ENCODE data around the gene SUMO1. TPM values are rescaled to one million over a fixed set of nuclear protein-coding genes. Genes with fewer than 3 reads are reported as not detected.

The SUMO1 gene
- total and polyA plus RNA-seq, 2 donors (not counting 1 experiment from before 2014, with no cell fraction given): 15.6 to 60.0 TPM

GRCh38 chr2:202237787-202238233, 587 bp downstream of the SUMO1 start:
- ChIA-PET POLR2A (interaction anchor here (0.7 kb wide), 1 partner anchor 29 kb away, joined by 3 read pairs; no protein-coding TSS in a partner anchor), CTCF (no interaction called here)
- peaks cover 65% of the 10 kb centered on the region for H3K79me2 ChIP-seq (ENCODE audit: control insufficient read depth, insufficient read depth, low read length)
- no peaks in the 10 kb centered on the region for H3K27me3 ChIP-seq (replicated peaks in 1 of 4; ENCODE audit: control extremely low read depth in 1 of 4, control insufficient read depth in 3 of 4, insufficient read depth in 4 of 4, low read length in 3 of 4)
- peak overlapping the region; percentile 96 for H3K4me3 Mint-ChIP-seq
- H3K36me3 ChIP-seq (replicated peaks in 1 of 2; ENCODE audit: control extremely low read depth in 1 of 2, control insufficient read depth in 1 of 2, extremely low read depth in 1 of 2, insufficient read depth in 2 of 2, low read length in 1 of 2): no peaks in the 10 kb centered on the region
- ATAC-seq (ENCODE audit: low read depth): peak; percentile 39
- H3K4me1 ChIP-seq (ENCODE audit: control insufficient read depth in 2 of 2, insufficient read depth in 2 of 2, low read length in 2 of 2): peaks cover 14 to 21% of the 10 kb centered on the region in 2 donors
- H3K9me3 Mint-ChIP-seq (ENCODE audit: insufficient read depth): no peaks in the 10 kb centered on the region
- H3K27me3 Mint-ChIP-seq: no peaks in the 10 kb centered on the region
- no peaks in the 10 kb centered on the region for H3K9me3 ChIP-seq (ENCODE audit: control extremely low read depth in 1 of 3, control insufficient read depth in 2 of 3, insufficient read depth in 1 of 3, low read length in 2 of 3)
- H4K20me1 ChIP-seq (ENCODE audit: control insufficient read depth, insufficient read depth, low read length, poor library complexity, severe bottlenecking): peaks cover 15% of the 10 kb centered on the region
- no peak for TF ChIP-seq EZH2 (IDR thresholded peaks at IDR 0.05; ENCODE audit: borderline replicate concordance, insufficient read depth, low read depth, low read length, poor library complexity, severe bottlenecking)
- TF ChIP-seq CTCF (IDR thresholded peaks at IDR 0.05): no peak
- H3K4me1 Mint-ChIP-seq: peaks cover 39% of the 10 kb centered on the region
- peak overlapping the region; percentile 54 to 88 (median 83) for H3K4me3 ChIP-seq (ENCODE audit: control extremely low read depth in 1 of 5, extremely low read depth in 1 of 5, insufficient read depth in 1 of 5, low read depth in 2 of 5, low read length in 4 of 5)
- WGBS (ENCODE audit: insufficient coverage): under 1% methylated on average over 30 of the region's 30 CpGs
- H2AFZ ChIP-seq (ENCODE audit: insufficient read depth, low read depth, low read length, poor library complexity, severe bottlenecking): peak overlapping the region; percentile 100
- peak overlapping the region; percentile 74 for H3K4me2 ChIP-seq (replicated peaks; ENCODE audit: low read depth, low read length, poor library complexity, severe bottlenecking)
- peak overlapping the region; percentile 78 to 89 for H3K27ac ChIP-seq (ENCODE audit: low read length in 2 of 2)
- intact Hi-C loops (cut with micrococcal nuclease): loop anchor here (1.0 to 10.0 kb wide), 5 partner anchors 27 to 787 kb away; partner anchors contain the start of genes ALS2, BMPR2, FZD7 and NOP58
- H3K9ac ChIP-seq (ENCODE audit: low read length): peak overlapping the region; percentile 70
- peak overlapping the region; percentile 88 for H3K27ac Mint-ChIP-seq
- no peak for DNase-seq

- Mint-ChIP-seq H3K4me1 (peaks cover 16% of the 10 kb centered on the region), H3K27me3 (no peaks in the 10 kb centered on the region), H3K27ac (no peak overlapping the region), H3K9me3 (ENCODE audit: insufficient read depth) (no peaks in the 10 kb centered on the region), H3K4me3 (no peak overlapping the region)
- Histone ChIP-seq H3K4me2 (replicated peaks; ENCODE audit: low read depth, low read length, poor library complexity, severe bottlenecking) (no peak overlapping the region), H3K4me3 (ENCODE audit: control extremely low read depth in 1 of 5, extremely low read depth in 1 of 5, insufficient read depth in 1 of 5, low read depth in 2 of 5, low read length in 4 of 5) (no peak overlapping the region), H3K79me2 (ENCODE audit: control insufficient read depth, insufficient read depth, low read length) (peaks cover 74% of the 10 kb centered on the region), H3K9me3 (ENCODE audit: control extremely low read depth in 1 of 3, control insufficient read depth in 2 of 3, insufficient read depth in 1 of 3, low read length in 2 of 3) (no peaks in the 10 kb centered on the region), H3K9ac (ENCODE audit: low read length) (no peak overlapping the region), H3K27ac (ENCODE audit: low read length in 2 of 2) (no peak overlapping the region), H3K4me1 (ENCODE audit: control insufficient read depth in 2 of 2, insufficient read depth in 2 of 2, low read length in 2 of 2) (no peaks in the 10 kb centered on the region), H2AFZ (ENCODE audit: insufficient read depth, low read depth, low read length, poor library complexity, severe bottlenecking) (no peak overlapping the region), H4K20me1 (ENCODE audit: control insufficient read depth, insufficient read depth, low read length, poor library complexity, severe bottlenecking) (peaks cover 53% of the 10 kb centered on the region), H3K36me3 (replicated peaks in 1 of 2; ENCODE audit: control extremely low read depth in 1 of 2, control insufficient read depth in 1 of 2, extremely low read depth in 1 of 2, insufficient read depth in 2 of 2, low read length in 1 of 2) (peaks cover 2 to 19% of the 10 kb centered on the region in 2 experiments), H3K27me3 (replicated peaks in 1 of 4; ENCODE audit: control extremely low read depth in 1 of 4, control insufficient read depth in 3 of 4, insufficient read depth in 4 of 4, low read length in 3 of 4) (no peaks in the 10 kb centered on the region)
- DNase-seq (no peak), ATAC-seq (ENCODE audit: low read depth) (no peak)
- TF ChIP-seq EZH2 (IDR thresholded peaks at IDR 0.05; ENCODE audit: borderline replicate concordance, insufficient read depth, low read depth, low read length, poor library complexity, severe bottlenecking) (no peak), CTCF (IDR thresholded peaks at IDR 0.05) (no peak)
- ChIA-PET CTCF (interaction anchor here (1.1 kb wide), 1 partner anchor 12 kb away, joined by 3 read pairs; no protein-coding TSS in a partner anchor), POLR2A (no interaction called here)
- 100% methylated on average over 1 of the region's 1 CpG for WGBS (ENCODE audit: insufficient coverage)
- intact Hi-C loops (cut with micrococcal nuclease): no loop called here
These were observed 16.5 kb downstream of the SUMO1 start for GRCh38 chr2:202221873-202222272.

All from B cell (primary cell).